RWPE2 (cell line): ENCODE measurements around the gene SUSD2.
"Not testable (repeated sequence)": the region's sequence is repeated elsewhere in the genome, so short reads cannot be mapped to it uniquely, and the experiment has no call there.

ENCODE experiments used
- ATAC-seq: fragments of 200-7000 bp; cut with Tn5 transposase; 3 replicates; pipeline ENCODE4 v1.9.1; 2021; ENCODE audit warnings: low read depth
- DNase-seq: peaks from one replicate; pipeline ENCODE4 v3.0.0-alpha.2; 2020; ENCODE audit warnings: low spot score
- H3K27ac ChIP-seq: fragments of 450-650 bp; 2 replicates; pipeline ENCODE4 v1.5.1; 2017; ENCODE audit warnings: mild to moderate bottlenecking; ENCODE audit not compliant: poor library complexity, severe bottlenecking
- H3K27me3 ChIP-seq: fragments of 250-450 bp; sonication (Bioruptor Pico); 2 replicates; pipeline ENCODE4 v1.5.1; 2021; ENCODE audit warnings: mild to moderate bottlenecking, moderate library complexity; ENCODE audit not compliant: insufficient read depth, poor library complexity, severe bottlenecking
- H3K36me3 ChIP-seq: fragments of 250-450 bp; sonication (Bioruptor Pico); 2 replicates; pipeline ENCODE4 v1.5.1; 2020; ENCODE audit warnings: low read depth, mild to moderate bottlenecking, moderate library complexity
- H3K4me1 ChIP-seq: fragments of 250-450 bp; sonication (Bioruptor Pico); 2 replicates; pipeline ENCODE4 v1.5.1; 2021; ENCODE audit warnings: mild to moderate bottlenecking, moderate library complexity; ENCODE audit not compliant: insufficient read depth, poor library complexity, severe bottlenecking
- H3K4me3 ChIP-seq: fragments of 250-450 bp; sonication (Bioruptor Pico); 2 replicates; pipeline ENCODE4 v1.5.1; 2021; ENCODE audit warnings: mild to moderate bottlenecking, moderate library complexity; ENCODE audit not compliant: severe bottlenecking
- H3K9me3 ChIP-seq: fragments of 250-450 bp; sonication (Bioruptor Pico); 2 replicates; pipeline ENCODE4 v1.5.1; 2021; ENCODE audit warnings: mild to moderate bottlenecking, moderate library complexity; ENCODE audit not compliant: severe bottlenecking
- TF ChIP-seq, protein P1 (sequence below): fragments of 450-650 bp; IDR thresholded peaks from one replicate; pipeline ENCODE4 v1.5.1; 2017; ENCODE audit warnings: mild to moderate bottlenecking, moderate library complexity; ENCODE audit not compliant: poor library complexity, severe bottlenecking

The SUSD2 gene

DNA sequence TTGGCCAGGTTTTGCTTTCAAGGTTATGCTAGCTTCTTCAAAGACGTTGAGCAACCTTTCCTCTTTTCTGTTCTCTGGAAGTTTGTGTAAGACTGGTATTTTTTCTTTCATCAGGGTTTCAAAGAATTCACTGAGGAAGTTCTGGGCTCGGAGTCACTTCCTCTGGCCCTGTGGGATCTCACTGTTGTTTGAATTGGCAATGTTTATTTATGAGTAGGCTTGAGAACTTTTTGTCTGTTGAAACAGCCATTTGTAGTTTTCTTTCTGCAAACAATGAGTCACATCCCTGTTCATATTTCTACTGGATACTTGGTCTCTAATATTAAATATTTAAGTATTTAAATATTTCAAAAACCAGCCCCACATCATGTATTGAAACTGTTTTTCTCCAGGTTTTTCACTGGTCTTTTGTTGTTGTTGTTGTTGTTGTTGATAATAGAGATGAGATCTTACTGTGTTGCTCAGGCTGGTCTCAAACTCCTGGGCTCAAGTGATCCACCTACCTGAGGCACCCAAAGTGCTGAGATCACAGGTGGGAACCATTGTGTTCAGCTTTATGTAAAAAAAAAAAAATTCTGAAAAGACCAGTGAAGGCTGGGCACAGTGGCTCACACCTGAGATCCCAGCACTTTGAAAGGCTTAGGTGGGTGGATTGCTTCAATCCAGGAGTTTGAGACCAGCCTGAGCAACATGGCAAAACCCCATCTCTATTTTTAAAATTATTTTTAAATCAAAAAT, 26.9 kb downstream of the SUSD2 start:
- Histone ChIP-seq H3K27ac (peak overlapping the region; percentile 100), H3K27me3 (no peaks in the 10 kb centered on the region), H3K36me3 (no peaks in the 10 kb centered on the region), H3K4me3 (no peak overlapping the region), H3K4me1 (peaks cover 27% of the 10 kb centered on the region), H3K9me3 (no peaks in the 10 kb centered on the region)
- DNase-seq (no peak), ATAC-seq (peak; percentile 92)
- TF ChIP-seq, protein P1, sequence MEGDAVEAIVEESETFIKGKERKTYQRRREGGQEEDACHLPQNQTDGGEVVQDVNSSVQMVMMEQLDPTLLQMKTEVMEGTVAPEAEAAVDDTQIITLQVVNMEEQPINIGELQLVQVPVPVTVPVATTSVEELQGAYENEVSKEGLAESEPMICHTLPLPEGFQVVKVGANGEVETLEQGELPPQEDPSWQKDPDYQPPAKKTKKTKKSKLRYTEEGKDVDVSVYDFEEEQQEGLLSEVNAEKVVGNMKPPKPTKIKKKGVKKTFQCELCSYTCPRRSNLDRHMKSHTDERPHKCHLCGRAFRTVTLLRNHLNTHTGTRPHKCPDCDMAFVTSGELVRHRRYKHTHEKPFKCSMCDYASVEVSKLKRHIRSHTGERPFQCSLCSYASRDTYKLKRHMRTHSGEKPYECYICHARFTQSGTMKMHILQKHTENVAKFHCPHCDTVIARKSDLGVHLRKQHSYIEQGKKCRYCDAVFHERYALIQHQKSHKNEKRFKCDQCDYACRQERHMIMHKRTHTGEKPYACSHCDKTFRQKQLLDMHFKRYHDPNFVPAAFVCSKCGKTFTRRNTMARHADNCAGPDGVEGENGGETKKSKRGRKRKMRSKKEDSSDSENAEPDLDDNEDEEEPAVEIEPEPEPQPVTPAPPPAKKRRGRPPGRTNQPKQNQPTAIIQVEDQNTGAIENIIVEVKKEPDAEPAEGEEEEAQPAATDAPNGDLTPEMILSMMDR, result no peak

DNA sequence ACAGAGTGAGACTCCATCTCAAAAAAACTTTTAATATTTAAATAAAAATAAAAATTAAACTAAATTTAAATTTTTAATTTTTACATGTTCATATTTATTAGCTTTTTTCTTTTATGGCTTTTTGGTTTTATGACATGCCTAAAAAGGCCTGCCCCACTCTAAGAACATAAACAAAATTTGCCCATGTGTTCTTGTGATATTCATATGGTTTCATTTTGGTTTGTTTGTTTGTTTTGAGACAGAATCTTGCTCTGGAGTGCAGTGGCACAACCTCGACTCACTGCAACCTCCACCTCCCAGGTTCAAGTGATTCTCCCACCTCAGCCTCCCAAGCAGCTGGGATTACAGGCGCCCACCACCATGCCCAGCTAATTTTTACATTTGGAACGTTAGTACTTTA, 27.7 kb downstream of the SUSD2 start:
- H3K9me3 ChIP-seq, result no peaks in the 10 kb centered on the region
- H3K36me3 ChIP-seq, result no peaks in the 10 kb centered on the region
- no peak overlapping the region for H3K4me3 ChIP-seq
- H3K4me1 ChIP-seq, result peaks cover 27% of the 10 kb centered on the region
- no peaks in the 10 kb centered on the region for H3K27me3 ChIP-seq
- H3K27ac ChIP-seq, result peak overlapping the region; percentile 100
- DNase-seq, result no peak
- ATAC-seq, result no peak
- TF ChIP-seq, protein P1, result no peak

DNA sequence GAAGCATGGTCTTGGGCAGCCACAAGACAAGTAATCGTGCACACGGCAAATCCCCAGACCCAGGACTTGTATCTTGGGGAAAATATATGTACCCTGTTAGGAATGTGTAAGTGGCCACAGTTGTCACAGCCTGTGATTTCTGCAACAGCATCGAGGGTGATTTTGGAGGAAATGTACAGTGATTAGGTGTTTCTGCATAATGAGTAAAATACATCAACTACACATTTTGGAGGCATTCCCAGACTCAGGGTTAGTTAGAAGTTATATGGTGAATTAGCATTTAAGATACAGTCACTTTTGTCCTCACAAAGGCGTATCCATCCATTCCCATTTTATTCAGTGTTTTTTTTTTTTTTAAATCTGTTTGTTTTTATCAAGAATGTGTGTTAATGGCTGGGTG, 28.4 kb downstream of the SUSD2 start:
- no peaks in the 10 kb centered on the region for H3K27me3 ChIP-seq
- H3K4me3 ChIP-seq, result no peak overlapping the region
- ATAC-seq, result no peak
- peak overlapping the region; percentile 100 for H3K27ac ChIP-seq
- no peak for DNase-seq
- H3K4me1 ChIP-seq, result peaks cover 27% of the 10 kb centered on the region
- no peaks in the 10 kb centered on the region for H3K9me3 ChIP-seq
- H3K36me3 ChIP-seq, result no peaks in the 10 kb centered on the region
- TF ChIP-seq, protein P1, result no peak

DNA sequence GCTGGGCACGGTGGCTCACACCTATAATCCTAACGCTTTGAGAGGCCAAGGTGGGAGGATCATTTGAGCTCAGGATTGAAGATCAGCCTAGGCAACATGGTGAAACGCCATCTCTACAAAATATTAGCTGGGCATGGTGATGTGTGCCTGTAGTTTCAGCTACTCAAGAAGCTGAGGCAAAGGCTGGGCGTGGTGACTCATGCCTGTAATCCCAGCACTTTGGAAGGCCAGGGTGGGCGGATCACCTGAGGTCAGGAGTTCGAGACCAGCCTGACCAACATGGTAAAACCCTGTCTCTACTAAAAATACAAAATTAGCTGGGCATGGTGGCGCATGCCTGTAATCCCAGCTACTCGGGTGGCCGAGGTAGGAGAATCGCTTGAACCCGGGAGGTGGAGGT, 29.1 kb downstream of the SUSD2 start:
- H3K4me3 ChIP-seq, H3K36me3 ChIP-seq, DNase-seq, H3K27me3 ChIP-seq, ATAC-seq, H3K9me3 ChIP-seq: not testable (repeated sequence)
- Histone ChIP-seq H3K4me1 (peaks cover 27% of the 10 kb centered on the region), H3K27ac (peak overlapping the region; percentile 100)

DNA sequence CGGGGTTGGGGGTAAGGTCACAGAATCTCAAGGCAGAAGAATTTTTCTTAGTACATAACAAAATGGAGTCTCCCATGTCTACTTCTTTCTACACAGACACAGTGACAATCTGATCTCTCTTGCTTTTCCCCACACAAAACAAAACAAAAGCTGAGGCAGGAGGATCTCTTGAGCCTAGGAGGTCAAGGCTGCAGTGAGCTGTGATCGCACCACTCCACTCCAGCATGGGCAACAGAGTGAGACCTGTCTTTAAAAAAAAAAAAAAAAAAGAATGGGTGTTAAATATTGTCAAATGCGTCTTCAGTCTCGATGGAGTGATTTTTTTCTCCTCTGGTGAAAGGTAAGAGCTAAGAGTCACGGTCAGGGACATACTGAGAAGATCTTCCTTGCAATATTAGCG, 30.4 kb downstream of the SUSD2 start:
- H3K27me3 ChIP-seq, H3K27ac ChIP-seq, H3K36me3 ChIP-seq, DNase-seq, H3K9me3 ChIP-seq, ATAC-seq, H3K4me3 ChIP-seq: not testable (repeated sequence)
- H3K4me1 ChIP-seq, result peaks cover 21% of the 10 kb centered on the region

DNA sequence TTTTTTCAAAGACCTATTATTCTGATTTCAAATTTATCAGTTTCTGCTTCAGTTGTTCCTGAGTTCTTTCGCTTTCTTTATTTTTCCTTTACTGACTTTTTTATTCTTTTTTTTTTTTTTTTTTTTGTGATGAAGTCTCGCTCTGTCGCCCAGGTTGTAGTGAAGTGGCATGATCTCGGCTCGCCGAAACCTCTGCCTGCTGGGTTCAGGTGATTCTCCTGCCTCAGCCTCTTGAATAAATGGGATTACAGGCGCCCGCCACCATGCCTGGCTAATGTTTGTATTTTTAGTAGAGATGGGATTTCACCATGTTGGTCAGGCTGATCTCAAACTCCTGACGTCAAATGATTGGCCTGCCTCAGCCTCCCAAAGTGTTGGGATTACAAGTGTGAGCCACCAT, 31.8 kb downstream of the SUSD2 start:
- peaks cover 11% of the 10 kb centered on the region for H3K4me1 ChIP-seq
- not testable (repeated sequence) for ATAC-seq, DNase-seq, H3K27ac ChIP-seq, H3K9me3 ChIP-seq, H3K27me3 ChIP-seq, H3K36me3 ChIP-seq, H3K4me3 ChIP-seq
